ENCODE results near the gene IER5.

Gene IER5

DNA sequence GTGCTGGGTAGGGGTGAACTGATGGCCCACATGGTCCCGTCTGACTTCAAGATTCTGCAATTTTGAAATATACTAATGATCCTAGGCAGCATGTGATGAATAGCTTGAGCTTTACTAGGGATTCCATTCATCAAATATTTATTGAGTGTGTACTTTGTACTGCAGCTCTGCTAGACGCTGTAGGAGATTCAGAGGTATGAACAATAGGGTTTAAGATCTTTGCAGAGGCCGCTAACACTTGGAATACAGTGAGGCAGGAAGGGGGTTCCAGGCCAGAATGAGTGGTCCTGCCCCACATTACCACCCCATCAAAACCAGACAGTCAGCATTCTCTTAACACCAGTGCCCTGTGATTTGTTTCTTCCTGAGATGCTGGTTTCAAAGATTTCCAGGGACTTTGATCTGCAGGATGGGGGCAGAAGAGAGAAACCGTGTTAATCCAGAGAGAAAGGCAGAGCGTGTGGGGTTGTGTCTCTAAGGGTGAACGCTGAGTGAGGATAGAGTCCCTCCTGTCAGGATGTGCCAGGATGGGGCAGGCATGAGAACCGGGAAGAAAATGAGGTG is 19.9 kb downstream of the IER5 start (continued):
- TF ChIP-seq, protein P1, sequence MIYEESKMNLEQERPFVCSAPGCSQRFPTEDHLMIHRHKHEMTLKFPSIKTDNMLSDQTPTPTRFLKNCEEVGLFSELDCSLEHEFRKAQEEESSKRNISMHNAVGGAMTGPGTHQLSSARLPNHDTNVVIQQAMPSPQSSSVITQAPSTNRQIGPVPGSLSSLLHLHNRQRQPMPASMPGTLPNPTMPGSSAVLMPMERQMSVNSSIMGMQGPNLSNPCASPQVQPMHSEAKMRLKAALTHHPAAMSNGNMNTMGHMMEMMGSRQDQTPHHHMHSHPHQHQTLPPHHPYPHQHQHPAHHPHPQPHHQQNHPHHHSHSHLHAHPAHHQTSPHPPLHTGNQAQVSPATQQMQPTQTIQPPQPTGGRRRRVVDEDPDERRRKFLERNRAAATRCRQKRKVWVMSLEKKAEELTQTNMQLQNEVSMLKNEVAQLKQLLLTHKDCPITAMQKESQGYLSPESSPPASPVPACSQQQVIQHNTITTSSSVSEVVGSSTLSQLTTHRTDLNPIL (CRISPR knock-in tag; IDR thresholded peaks at IDR 0.05; ENCODE audit: low read depth): no peak
- no peak for TF ChIP-seq BACH2 (CRISPR knock-in tag; IDR thresholded peaks at IDR 0.05; ENCODE audit: borderline replicate concordance)
- no peak for TF ChIP-seq SNAI2 (CRISPR knock-in tag; IDR thresholded peaks at IDR 0.05)

- ATAC-seq: no peak
- TF ChIP-seq, protein P2, sequence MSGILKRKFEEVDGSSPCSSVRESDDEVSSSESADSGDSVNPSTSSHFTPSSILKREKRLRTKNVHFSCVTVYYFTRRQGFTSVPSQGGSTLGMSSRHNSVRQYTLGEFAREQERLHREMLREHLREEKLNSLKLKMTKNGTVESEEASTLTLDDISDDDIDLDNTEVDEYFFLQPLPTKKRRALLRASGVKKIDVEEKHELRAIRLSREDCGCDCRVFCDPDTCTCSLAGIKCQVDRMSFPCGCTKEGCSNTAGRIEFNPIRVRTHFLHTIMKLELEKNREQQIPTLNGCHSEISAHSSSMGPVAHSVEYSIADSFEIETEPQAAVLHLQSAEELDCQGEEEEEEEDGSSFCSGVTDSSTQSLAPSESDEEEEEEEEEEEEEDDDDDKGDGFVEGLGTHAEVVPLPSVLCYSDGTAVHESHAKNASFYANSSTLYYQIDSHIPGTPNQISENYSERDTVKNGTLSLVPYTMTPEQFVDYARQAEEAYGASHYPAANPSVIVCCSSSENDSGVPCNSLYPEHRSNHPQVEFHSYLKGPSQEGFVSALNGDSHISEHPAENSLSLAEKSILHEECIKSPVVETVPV (CRISPR knock-in tag; IDR thresholded peaks at IDR 0.05): no peak
- no peak for TF ChIP-seq ZNF565 (CRISPR knock-in tag; conservative IDR thresholded peaks at IDR 0.05; ENCODE audit: low read depth)
- TF ChIP-seq, protein P1 (CRISPR knock-in tag; IDR thresholded peaks at IDR 0.05; ENCODE audit: low read depth): no peak
- no peak for TF ChIP-seq ZNF8 (CRISPR knock-in tag; IDR thresholded peaks at IDR 0.05)
- TF ChIP-seq, protein P3, sequence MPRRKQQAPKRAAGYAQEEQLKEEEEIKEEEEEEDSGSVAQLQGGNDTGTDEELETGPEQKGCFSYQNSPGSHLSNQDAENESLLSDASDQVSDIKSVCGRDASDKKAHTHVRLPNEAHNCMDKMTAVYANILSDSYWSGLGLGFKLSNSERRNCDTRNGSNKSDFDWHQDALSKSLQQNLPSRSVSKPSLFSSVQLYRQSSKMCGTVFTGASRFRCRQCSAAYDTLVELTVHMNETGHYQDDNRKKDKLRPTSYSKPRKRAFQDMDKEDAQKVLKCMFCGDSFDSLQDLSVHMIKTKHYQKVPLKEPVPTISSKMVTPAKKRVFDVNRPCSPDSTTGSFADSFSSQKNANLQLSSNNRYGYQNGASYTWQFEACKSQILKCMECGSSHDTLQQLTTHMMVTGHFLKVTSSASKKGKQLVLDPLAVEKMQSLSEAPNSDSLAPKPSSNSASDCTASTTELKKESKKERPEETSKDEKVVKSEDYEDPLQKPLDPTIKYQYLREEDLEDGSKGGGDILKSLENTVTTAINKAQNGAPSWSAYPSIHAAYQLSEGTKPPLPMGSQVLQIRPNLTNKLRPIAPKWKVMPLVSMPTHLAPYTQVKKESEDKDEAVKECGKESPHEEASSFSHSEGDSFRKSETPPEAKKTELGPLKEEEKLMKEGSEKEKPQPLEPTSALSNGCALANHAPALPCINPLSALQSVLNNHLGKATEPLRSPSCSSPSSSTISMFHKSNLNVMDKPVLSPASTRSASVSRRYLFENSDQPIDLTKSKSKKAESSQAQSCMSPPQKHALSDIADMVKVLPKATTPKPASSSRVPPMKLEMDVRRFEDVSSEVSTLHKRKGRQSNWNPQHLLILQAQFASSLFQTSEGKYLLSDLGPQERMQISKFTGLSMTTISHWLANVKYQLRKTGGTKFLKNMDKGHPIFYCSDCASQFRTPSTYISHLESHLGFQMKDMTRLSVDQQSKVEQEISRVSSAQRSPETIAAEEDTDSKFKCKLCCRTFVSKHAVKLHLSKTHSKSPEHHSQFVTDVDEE (CRISPR knock-in tag; IDR thresholded peaks at IDR 0.05): no peak
- no peak for TF ChIP-seq TCF4 (CRISPR knock-in tag; IDR thresholded peaks at IDR 0.05; ENCODE audit: borderline replicate concordance)
- no peak for TF ChIP-seq RARB (CRISPR knock-in tag; IDR thresholded peaks at IDR 0.05)
- no peak for TF ChIP-seq ZNF70 (CRISPR knock-in tag; IDR thresholded peaks at IDR 0.05)
- TF ChIP-seq ARNTL (CRISPR knock-in tag; IDR thresholded peaks at IDR 0.05; ENCODE audit: borderline replicate concordance, low read depth): no peak
- no peak for TF ChIP-seq GLIS3 (CRISPR knock-in tag; IDR thresholded peaks at IDR 0.05)
- TF ChIP-seq OSR1 (CRISPR knock-in tag; IDR thresholded peaks at IDR 0.05): no peak
- TF ChIP-seq BACH2 (CRISPR knock-in tag; IDR thresholded peaks at IDR 0.05; ENCODE audit: borderline replicate concordance): no peak
- no peak for TF ChIP-seq PPARA (CRISPR knock-in tag; IDR thresholded peaks at IDR 0.05; ENCODE audit: borderline replicate concordance)
- TF ChIP-seq PATZ1 (CRISPR knock-in tag; IDR thresholded peaks at IDR 0.05; ENCODE audit: borderline replicate concordance): no peak
- no peak for TF ChIP-seq ESRRG (CRISPR knock-in tag; IDR thresholded peaks at IDR 0.05)
- no peak for TF ChIP-seq ZFP30 (CRISPR knock-in tag; IDR thresholded peaks at IDR 0.05)
- no peak for TF ChIP-seq SNAI2 (CRISPR knock-in tag; IDR thresholded peaks at IDR 0.05)
- TF ChIP-seq ZFP3 (CRISPR knock-in tag; IDR thresholded peaks at IDR 0.05): no peak
These were observed 21.5 kb downstream of the IER5 start for GRCh38 chr1:181110013-181110412.

DNA sequence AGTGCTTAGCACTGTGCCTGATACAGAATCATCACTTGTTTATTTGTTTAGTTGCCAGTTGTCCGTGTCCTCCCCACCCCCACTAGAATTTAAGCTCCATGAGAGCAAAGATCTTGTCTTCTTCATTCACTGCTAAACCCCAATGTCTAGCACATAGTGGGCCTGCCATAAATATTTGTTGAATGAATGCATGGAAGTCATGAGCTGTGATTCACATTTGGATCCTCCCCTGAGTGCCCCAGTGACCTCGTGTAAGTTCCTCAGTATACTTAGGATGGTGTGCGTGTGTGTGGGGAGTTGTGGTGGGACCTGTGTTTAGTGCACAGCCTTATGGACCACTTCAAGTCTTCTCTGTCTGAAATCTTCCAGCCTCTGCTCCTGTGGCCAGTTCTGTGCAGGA is 23.1 kb downstream of the IER5 start:
- no peak for ATAC-seq
- no peak for TF ChIP-seq ZNF70 (CRISPR knock-in tag; IDR thresholded peaks at IDR 0.05)

DNA sequence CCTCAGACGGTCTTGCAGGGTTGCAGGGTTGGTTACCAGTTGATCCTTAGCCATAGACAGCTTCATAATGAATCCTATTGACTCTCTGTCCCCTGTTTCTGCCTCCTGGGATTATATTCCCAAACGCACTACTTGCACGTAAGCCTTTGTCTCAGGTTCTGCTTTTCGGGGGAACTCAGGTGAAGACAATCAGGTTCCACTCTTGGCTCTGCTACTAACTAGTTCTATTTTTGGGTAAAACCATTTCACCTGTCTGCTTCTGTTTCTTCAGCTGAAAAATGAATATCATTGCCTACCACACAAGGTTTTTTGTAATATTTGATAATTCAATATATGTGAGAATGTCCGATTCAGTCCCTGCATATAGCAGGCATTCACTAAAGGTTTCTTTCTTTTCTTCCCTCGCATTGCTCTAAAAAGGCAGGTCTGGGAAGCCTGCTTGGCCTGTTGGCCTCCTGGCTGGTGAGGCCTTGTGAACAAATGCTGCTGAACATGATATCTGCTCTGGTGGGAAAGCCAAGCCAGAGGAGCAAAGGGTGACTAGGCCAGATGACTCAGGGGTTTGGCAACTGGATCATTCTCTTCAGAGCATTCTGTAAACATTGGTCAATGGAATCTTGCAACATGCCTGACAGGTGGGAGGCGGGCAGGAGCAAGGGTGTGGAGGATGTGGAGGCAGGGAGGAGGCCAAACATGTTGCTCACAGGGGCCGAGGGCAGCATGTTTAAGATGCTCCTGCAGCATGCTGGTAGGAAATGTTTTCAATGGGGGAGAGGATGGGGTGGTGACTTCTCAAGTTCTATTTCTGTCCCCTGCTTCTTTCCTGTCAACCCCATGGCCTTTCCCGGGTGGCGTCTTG is 23.8 kb downstream of the IER5 start:
- TF ChIP-seq ZFP3 (CRISPR knock-in tag; IDR thresholded peaks at IDR 0.05) (0 out of 2 replicates have a peak, but pooled peaks have one; percentile 30), ARNTL (CRISPR knock-in tag; IDR thresholded peaks at IDR 0.05; ENCODE audit: borderline replicate concordance, low read depth) (no peak), PPARA (CRISPR knock-in tag; IDR thresholded peaks at IDR 0.05; ENCODE audit: borderline replicate concordance) (no peak), OSR1 (CRISPR knock-in tag; IDR thresholded peaks at IDR 0.05) (peak; percentile 95), ZFP30 (CRISPR knock-in tag; IDR thresholded peaks at IDR 0.05) (no peak), ZC3H10 (CRISPR knock-in tag; IDR thresholded peaks at IDR 0.05) (0 out of 2 replicates have a peak, but pooled peaks have one; percentile 32)
- TF ChIP-seq, protein P2 (CRISPR knock-in tag; IDR thresholded peaks at IDR 0.05): no peak
- peak; percentile 83 for ATAC-seq

All from SK-N-SH treated with all-trans-retinoic acid at 6 μM for 48 hours (cell line).